Measurements from ENCODE around the gene HLF. TPM values are rescaled to one million over a fixed set of nuclear protein-coding genes. Genes with fewer than 3 reads are reported as not detected.

Gene HLF
- total RNA-seq, 6 donors from 2014 or later, result 19.9 to 45.1 (median 26.1) TPM

GRCh38 chr17:55323518-55324295, 58.9 kb downstream of the HLF start:
- Histone ChIP-seq H3K9me3 (no peaks in the 10 kb centered on the region), H3K4me3 (no peak overlapping the region), H3K36me3 (no peaks in the 10 kb centered on the region), H3K27ac (no peak overlapping the region), H3K4me1 (no peaks in the 10 kb centered on the region), H3K27me3 (no peaks in the 10 kb centered on the region)
- 93 to 97% methylated on average over 7 of the region's 7 CpGs for WGBS, 2 donors
- no peak for ATAC-seq (ENCODE audit: low FRiP score in 2 of 2)
- no peak for DNase-seq
- TF ChIP-seq CTCF (IDR thresholded peaks at IDR 0.05) (no peak), EP300 (IDR thresholded peaks at IDR 0.05) (no peak), POLR2A (IDR thresholded peaks at IDR 0.05) (no peak), POLR2AphosphoS5 (IDR thresholded peaks at IDR 0.05) (no peak)

- Histone ChIP-seq H3K27me3 (no peaks in the 10 kb centered on the region), H3K4me1 (no peaks in the 10 kb centered on the region), H3K9me3 (no peaks in the 10 kb centered on the region), H3K27ac (no peak overlapping the region), H3K4me3 (no peak overlapping the region), H3K36me3 (no peaks in the 10 kb centered on the region)
- 91% methylated on average over 9 of the region's 9 CpGs for WGBS, 2 donors
- DNase-seq (no peak), ATAC-seq (ENCODE audit: low FRiP score in 2 of 2) (no peak)
- TF ChIP-seq EP300 (IDR thresholded peaks at IDR 0.05) (no peak), POLR2AphosphoS5 (IDR thresholded peaks at IDR 0.05) (no peak), CTCF (IDR thresholded peaks at IDR 0.05) (no peak), POLR2A (IDR thresholded peaks at IDR 0.05) (no peak)
Observed at GRCh38 chr17:55324296-55324978, 59.7 kb downstream of the HLF start.

- Histone ChIP-seq H3K27ac (no peak overlapping the region), H3K4me1 (no peaks in the 10 kb centered on the region), H3K36me3 (no peaks in the 10 kb centered on the region), H3K4me3 (no peak overlapping the region), H3K27me3 (no peaks in the 10 kb centered on the region), H3K9me3 (no peaks in the 10 kb centered on the region)
- no peak for TF ChIP-seq POLR2AphosphoS5 (IDR thresholded peaks at IDR 0.05)
- TF ChIP-seq POLR2A (IDR thresholded peaks at IDR 0.05), result no peak
- TF ChIP-seq CTCF (IDR thresholded peaks at IDR 0.05), result no peak
- TF ChIP-seq EP300 (IDR thresholded peaks at IDR 0.05), result no peak
- DNase-seq (no peak), ATAC-seq (ENCODE audit: low FRiP score in 2 of 2) (no peak)
- WGBS, 2 donors, result 59 to 60% methylated on average over 2 of the region's 2 CpGs
Observed at GRCh38 chr17:55325406-55325805, 60.6 kb downstream of the HLF start.

GRCh38 chr17:55326030-55326429, 61.3 kb downstream of the HLF start:
- H3K4me3 ChIP-seq, result no peak overlapping the region
- ATAC-seq (ENCODE audit: low FRiP score in 2 of 2), result no peak
- H3K4me1 ChIP-seq, result no peaks in the 10 kb centered on the region
- no peaks in the 10 kb centered on the region for H3K36me3 ChIP-seq
- no peaks in the 10 kb centered on the region for H3K27me3 ChIP-seq
- TF ChIP-seq EP300 (IDR thresholded peaks at IDR 0.05) (no peak), POLR2AphosphoS5 (IDR thresholded peaks at IDR 0.05) (no peak), CTCF (IDR thresholded peaks at IDR 0.05) (no peak), POLR2A (IDR thresholded peaks at IDR 0.05) (no peak)
- H3K9me3 ChIP-seq, result no peaks in the 10 kb centered on the region
- H3K27ac ChIP-seq, result no peak overlapping the region
- 84 to 94% methylated on average over 7 of the region's 7 CpGs for WGBS, 2 donors
- no peak for DNase-seq

Measured in upper lobe of left lung (tissue), 6 donors.